Parietal lobe (tissue), 2 donors: Measurements from ENCODE around the gene RAN. TPM values are rescaled to one million over a fixed set of nuclear protein-coding genes. Genes with fewer than 3 reads are reported as not detected.

Source experiments
- small RNA-seq: library from RNA; depleted of rRNA; stranded (forward); fragments of <200 nt; gene quantifications from one replicate; pipeline ENCODE3, GENCODE V24; 2014; ENCODE audit warnings: low replicate concordance
- total RNA-seq: library from RNA; depleted of rRNA; stranded (reverse); fragments of >200 nt; gene quantifications from one replicate; pipeline ENCODE4 v1.2.3, GENCODE V29; 2014

Gene RAN
- 298 TPM for total RNA-seq

GRCh38 chr12:130871286-130872178 lies at the start of gene RAN:
TSS of gene RAN (plus strand) at chr12:130872066. CDS start at chr12:130872594, 528 bp downstream.

GRCh38 chr12:130838951-130839769 lies 32.7 kb upstream of the RAN start, which contains the start of gene STX2:
TSS of gene STX2 (minus strand) at chr12:130839250. CDS start at chr12:130839099, 151 bp downstream.

Small RNA genes within 50 kb of the gene (small RNA-seq; reads per million reads assigned to genes)
- gene RF00019 (not detected), gene RNU6-1077P (not detected)

Other genes starting within 250 kb of the RAN start
- gene RIMBP2, start 155.8 kb upstream of the RAN start, total RNA-seq, result 92.0 TPM
- gene STX2, start 32.8 kb upstream of the RAN start, total RNA-seq, result 36.0 TPM
- gene ADGRD1, start 81.8 kb downstream of the RAN start, total RNA-seq, result 4.1 TPM